Cardiac muscle cell (in vitro differentiated cells and primary cell): ENCODE data around the gene RER1. TPM values are rescaled to one million over a fixed set of nuclear protein-coding genes. Genes with fewer than 3 reads are reported as not detected.

ENCODE experiments used
- DNase-seq, 2 donors: peaks; one replicate each; pipeline versions ENCODE4 v3.0.0 to v3.0.0-alpha.2; 2010 to 2017; ENCODE audit warnings: low read depth in 1 of 2, low spot score in 1 of 2
- H3K27ac ChIP-seq: fragments of 200-600 bp; sonication (generic); 2 replicates; pipeline ENCODE4 v1.5.1; 2016
- H3K27me3 ChIP-seq: fragments of 200-600 bp; sonication (generic); 2 replicates; pipeline ENCODE4 v1.6.0; 2016; ENCODE audit warnings: control low read depth
- H3K36me3 ChIP-seq: fragments of 200-600 bp; sonication (generic); 2 replicates; pipeline ENCODE4 v1.5.1; 2016; ENCODE audit warnings: control low read depth
- H3K4me1 ChIP-seq: fragments of 200-600 bp; sonication (generic); 2 replicates; pipeline ENCODE4 v1.8.1; 2017; ENCODE audit warnings: low read depth, mild to moderate bottlenecking, mixed run types
- H3K4me3 ChIP-seq: fragments of 200-600 bp; sonication (generic); 2 replicates; pipeline ENCODE4 v1.5.1; 2016; ENCODE audit warnings: mild to moderate bottlenecking
- H3K9me3 ChIP-seq: fragments of 200-600 bp; sonication (generic); 2 replicates; pipeline ENCODE4 v1.5.1; 2017; ENCODE audit warnings: low read depth, mild to moderate bottlenecking, control low read depth
- polyA plus RNA-seq: library from polyadenylated mRNA; unstranded; fragments of >200 nt; fragmentation: Nextera tagmentation; extraction: Ambion mirVana; gene quantifications from 2 replicates; pipeline ENCODE4 v1.2.1, GENCODE V29; 2016
- total RNA-seq: library from RNA; depleted of rRNA; stranded (reverse); fragments of >200 nt; gene quantifications from 2 replicates; pipeline ENCODE4 v1.2.3, GENCODE V29; 2016
- TF ChIP-seq, protein P1 (sequence below): IDR thresholded peaks from 2 replicates; pipeline ENCODE4 v1.5.1; 2012; ENCODE audit warnings: low read depth, mild to moderate bottlenecking, low read length

Gene RER1
- total and polyA plus RNA-seq, 2 experiments from 2014 or later, result 46.5 to 112 TPM

GRCh38 chr1:2446394-2446793, 54.8 kb downstream of the RER1 start:
- TF ChIP-seq, protein P1, sequence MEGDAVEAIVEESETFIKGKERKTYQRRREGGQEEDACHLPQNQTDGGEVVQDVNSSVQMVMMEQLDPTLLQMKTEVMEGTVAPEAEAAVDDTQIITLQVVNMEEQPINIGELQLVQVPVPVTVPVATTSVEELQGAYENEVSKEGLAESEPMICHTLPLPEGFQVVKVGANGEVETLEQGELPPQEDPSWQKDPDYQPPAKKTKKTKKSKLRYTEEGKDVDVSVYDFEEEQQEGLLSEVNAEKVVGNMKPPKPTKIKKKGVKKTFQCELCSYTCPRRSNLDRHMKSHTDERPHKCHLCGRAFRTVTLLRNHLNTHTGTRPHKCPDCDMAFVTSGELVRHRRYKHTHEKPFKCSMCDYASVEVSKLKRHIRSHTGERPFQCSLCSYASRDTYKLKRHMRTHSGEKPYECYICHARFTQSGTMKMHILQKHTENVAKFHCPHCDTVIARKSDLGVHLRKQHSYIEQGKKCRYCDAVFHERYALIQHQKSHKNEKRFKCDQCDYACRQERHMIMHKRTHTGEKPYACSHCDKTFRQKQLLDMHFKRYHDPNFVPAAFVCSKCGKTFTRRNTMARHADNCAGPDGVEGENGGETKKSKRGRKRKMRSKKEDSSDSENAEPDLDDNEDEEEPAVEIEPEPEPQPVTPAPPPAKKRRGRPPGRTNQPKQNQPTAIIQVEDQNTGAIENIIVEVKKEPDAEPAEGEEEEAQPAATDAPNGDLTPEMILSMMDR, result no peak
- no peaks in the 10 kb centered on the region for H3K9me3 ChIP-seq
- no peak for DNase-seq
- H3K4me3 ChIP-seq, result no peak overlapping the region
- no peaks in the 10 kb centered on the region for H3K4me1 ChIP-seq
- no peaks in the 10 kb centered on the region for H3K36me3 ChIP-seq
- peaks cover 50% of the 10 kb centered on the region for H3K27me3 ChIP-seq
- H3K27ac ChIP-seq, result no peak overlapping the region

- H3K36me3 ChIP-seq, result no peaks in the 10 kb centered on the region
- no peak for DNase-seq
- peaks cover 45% of the 10 kb centered on the region for H3K27me3 ChIP-seq
- no peak overlapping the region for H3K27ac ChIP-seq
- H3K4me3 ChIP-seq, result no peak overlapping the region
- no peaks in the 10 kb centered on the region for H3K9me3 ChIP-seq
- TF ChIP-seq, protein P1, result no peak
- H3K4me1 ChIP-seq, result no peaks in the 10 kb centered on the region
Observed at GRCh38 chr1:2446861-2447260, 55.2 kb downstream of the RER1 start.

- peaks cover 39% of the 10 kb centered on the region for H3K27me3 ChIP-seq
- H3K27ac ChIP-seq, result no peak overlapping the region
- H3K36me3 ChIP-seq, result no peaks in the 10 kb centered on the region
- H3K4me1 ChIP-seq, result no peaks in the 10 kb centered on the region
- DNase-seq, result no peak
- TF ChIP-seq, protein P1, result no peak
- no peak overlapping the region for H3K4me3 ChIP-seq
- no peaks in the 10 kb centered on the region for H3K9me3 ChIP-seq
Observed at GRCh38 chr1:2447276-2448097, 55.8 kb downstream of the RER1 start.

DNA sequence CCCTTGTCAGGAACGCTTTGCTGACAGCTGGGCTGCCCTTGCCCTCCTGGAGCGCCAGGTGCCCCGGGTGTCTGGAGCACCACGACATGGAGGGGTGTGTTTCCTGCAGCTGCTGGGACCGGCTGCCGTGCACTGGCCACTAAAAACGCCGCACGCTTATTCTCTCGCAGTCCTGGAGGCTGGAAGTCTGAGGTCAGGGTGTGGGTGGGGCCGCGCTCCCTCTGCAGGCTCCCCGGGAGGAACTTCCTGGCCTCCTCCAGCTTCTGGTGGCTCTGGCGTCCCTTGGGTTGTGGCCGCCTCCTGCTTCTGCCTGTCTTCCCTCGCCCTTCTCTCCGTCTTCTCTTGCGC, 56.4 kb downstream of the RER1 start:
- no peaks in the 10 kb centered on the region for H3K4me1 ChIP-seq

DNA sequence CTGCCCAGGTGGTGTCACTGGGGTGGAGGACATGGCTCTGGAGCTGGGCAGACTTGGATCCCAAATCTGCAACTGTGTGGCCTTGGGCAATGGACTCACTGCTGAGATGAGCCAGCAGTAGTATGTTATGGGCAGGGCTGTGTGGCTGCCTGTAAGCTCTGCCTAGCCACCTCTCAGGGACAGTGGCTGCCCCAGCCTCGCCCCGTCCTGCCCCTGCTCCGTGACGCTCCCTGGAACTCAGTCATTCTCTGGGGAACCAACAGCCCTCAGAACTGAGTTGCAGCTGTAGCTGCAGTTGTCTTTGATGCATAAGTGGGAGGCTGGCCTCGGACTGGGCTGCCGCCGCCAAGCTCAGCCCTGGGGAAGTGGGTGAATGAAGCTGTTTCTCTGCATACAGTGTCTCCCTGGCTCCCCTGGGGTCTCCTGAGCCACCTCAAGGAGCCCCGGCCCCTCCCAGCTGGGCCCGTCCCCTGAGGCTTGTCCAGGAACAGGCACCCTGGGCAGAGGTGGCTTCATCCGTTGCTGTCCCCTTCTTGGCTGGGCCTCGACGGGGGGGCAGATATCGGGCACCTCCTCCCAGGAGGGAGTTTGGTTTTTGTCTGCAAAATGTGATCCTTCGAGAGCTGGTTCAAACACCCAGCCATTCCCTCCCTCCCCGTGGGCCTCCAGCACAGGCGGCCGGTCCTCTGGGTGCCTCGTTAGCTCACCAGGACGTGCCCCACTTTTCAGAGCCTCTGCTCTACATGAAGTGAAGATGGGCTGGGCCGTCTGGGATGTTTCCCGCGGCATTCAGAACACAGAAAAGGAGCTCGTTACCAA, 58.2 kb downstream of the RER1 start:
- H3K4me3 ChIP-seq, result no peak overlapping the region
- H3K36me3 ChIP-seq, result no peaks in the 10 kb centered on the region
- no peak overlapping the region for H3K27ac ChIP-seq
- peaks cover 15% of the 10 kb centered on the region for H3K27me3 ChIP-seq
- DNase-seq, result no peak
- H3K9me3 ChIP-seq, result no peaks in the 10 kb centered on the region
- TF ChIP-seq, protein P1, result no peak
- H3K4me1 ChIP-seq, result no peaks in the 10 kb centered on the region

More for the DNA sequence above, 56.4 kb downstream of the RER1 start:
- Histone ChIP-seq H3K9me3 (no peaks in the 10 kb centered on the region), H3K4me3 (no peak overlapping the region), H3K27me3 (peaks cover 33% of the 10 kb centered on the region), H3K36me3 (no peaks in the 10 kb centered on the region), H3K27ac (no peak overlapping the region)
- DNase-seq, result no peak
- TF ChIP-seq, protein P1, result no peak
